Mammary epithelial cell (primary cell): ENCODE data around the gene KREMEN2.

ENCODE experiments used
- EZH2 ChIP-seq: IDR thresholded peaks from 2 replicates; pipeline ENCODE4 v1.6.1; 2012; ENCODE audit warnings: low read length, inconsistent platforms, borderline replicate concordance
- TF ChIP-seq, protein P1 (sequence below), 2 donors: IDR thresholded peaks in 1 of 2; conservative IDR thresholded peaks in 1 of 2; 2 replicates each; pipeline ENCODE4 v1.5.1; 2011 to 2012; ENCODE audit warnings: inconsistent platforms in 2 of 2, low read length in 2 of 2, mild to moderate bottlenecking in 2 of 2, control low read depth in 1 of 2, low read depth in 1 of 2; ENCODE audit not compliant: insufficient read depth in 1 of 2; ENCODE audit errors: extremely low read depth in 1 of 2

DNA sequence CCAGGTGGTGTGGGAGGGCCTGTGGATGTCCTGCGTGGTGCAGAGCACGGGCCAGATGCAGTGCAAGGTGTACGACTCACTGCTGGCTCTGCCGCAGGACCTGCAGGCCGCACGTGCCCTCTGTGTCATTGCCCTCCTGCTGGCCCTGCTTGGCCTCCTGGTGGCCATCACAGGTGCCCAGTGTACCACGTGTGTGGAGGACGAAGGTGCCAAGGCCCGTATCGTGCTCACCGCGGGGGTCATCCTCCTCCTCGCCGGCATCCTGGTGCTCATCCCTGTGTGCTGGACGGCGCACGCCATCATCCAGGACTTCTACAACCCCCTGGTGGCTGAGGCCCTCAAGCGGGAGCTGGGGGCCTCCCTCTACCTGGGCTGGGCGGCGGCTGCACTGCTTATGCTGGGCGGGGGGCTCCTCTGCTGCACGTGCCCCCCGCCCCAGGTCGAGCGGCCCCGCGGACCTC, 49.4 kb downstream of the KREMEN2 start:
- TF ChIP-seq, protein P1, sequence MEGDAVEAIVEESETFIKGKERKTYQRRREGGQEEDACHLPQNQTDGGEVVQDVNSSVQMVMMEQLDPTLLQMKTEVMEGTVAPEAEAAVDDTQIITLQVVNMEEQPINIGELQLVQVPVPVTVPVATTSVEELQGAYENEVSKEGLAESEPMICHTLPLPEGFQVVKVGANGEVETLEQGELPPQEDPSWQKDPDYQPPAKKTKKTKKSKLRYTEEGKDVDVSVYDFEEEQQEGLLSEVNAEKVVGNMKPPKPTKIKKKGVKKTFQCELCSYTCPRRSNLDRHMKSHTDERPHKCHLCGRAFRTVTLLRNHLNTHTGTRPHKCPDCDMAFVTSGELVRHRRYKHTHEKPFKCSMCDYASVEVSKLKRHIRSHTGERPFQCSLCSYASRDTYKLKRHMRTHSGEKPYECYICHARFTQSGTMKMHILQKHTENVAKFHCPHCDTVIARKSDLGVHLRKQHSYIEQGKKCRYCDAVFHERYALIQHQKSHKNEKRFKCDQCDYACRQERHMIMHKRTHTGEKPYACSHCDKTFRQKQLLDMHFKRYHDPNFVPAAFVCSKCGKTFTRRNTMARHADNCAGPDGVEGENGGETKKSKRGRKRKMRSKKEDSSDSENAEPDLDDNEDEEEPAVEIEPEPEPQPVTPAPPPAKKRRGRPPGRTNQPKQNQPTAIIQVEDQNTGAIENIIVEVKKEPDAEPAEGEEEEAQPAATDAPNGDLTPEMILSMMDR (conservative IDR thresholded peaks at IDR 0.05 in 1 of 2, IDR thresholded peaks at IDR 0.05 in 1 of 2; ENCODE audit: extremely low read depth in 1 of 2, insufficient read depth in 1 of 2, low read depth in 1 of 2, low read length in 2 of 2) = no peak
- TF ChIP-seq EZH2 = no peak
